Stimulated activated naive CD4-positive, alpha-beta T cell treated with Interleukin-2 at 50 U/mL for 16 hours (primary cell): ENCODE data around the gene MPZ.
"Not testable (repeated sequence)": the region's sequence is repeated elsewhere in the genome, so short reads cannot be mapped to it uniquely, and the experiment has no call there.

Experiments used
- DNase-seq: peaks from one replicate; lab custom pipeline; 2025; lab: John Stamatoyannopoulos, UW

Gene MPZ

DNA sequence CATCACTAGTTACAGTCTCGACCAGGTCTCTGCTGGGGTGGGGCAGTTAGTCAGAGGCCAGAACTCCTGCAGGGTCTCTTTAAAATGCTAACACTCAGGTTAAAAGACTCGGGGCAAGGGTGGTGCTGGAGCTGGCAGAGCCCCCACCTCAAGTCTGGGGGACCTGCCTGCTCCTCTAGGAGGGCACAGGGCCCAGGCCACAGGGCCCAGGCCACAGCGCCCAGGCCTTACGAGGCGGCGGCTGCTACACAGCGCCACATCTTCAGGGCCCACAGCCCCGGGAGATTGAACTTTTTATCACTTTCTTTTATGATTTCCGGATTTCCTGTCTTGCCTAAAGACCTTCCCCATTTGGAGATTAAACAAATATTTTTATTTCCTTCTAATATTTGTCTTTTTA, 10.4 kb downstream of the MPZ start:
- DNase-seq: no peak

DNA sequence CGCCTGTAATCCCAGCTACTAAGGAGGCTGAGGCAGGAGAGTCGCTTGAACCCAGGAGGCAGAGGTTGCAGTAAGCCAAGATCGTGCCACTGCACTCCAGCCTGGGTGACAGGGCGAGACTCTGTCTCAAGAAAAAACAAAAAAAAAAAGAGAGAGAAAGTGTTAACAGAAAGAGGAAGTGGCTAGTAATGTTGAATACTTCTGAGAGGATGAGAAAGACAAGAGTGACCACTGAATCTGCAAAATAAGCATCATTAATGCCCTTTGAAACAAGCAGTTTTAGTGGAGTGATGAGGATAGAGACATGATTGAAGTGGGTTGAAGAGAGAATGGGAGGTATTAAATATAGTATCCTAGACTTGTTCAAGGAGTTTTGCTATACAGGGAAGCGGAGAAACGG, 11.7 kb downstream of the MPZ start:
- no peak for DNase-seq

DNA sequence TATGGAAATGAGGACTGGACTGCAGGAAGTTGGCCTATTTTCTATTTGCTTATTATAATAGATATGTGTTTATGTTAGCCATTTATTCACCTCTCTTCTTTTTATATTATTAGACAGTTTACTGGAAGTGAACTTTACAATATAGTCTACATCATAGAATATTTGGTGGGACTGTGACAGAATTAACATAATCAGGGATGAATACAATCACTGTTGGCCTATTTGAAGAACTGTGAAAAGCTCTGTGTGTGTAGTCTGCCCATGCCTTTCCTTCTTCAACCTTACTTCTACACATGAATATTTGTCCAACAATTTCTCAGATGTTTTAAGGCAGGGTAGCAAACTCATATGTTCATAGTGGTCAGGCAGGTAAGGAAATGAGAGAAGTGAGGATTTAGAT, 12.4 kb downstream of the MPZ start:
- no peak for DNase-seq

DNA sequence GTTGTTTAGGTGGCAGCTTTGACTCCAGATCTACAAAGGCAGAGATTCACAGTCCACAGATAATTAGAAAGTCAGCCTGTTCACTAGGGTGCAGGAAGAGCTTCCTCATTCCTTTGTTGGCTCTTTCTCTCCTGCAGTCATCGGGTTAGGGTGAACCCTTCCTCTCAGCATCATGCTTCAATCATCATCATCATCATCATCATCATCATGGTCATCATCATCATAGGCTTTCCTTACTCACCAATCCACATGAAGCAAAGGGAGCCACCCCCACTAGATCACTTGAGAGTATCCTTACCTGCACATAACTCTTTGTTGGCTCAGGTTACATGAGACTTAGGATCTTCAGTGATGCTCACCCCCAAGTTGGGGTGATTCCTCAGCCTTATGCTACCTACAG, 19.0 kb downstream of the MPZ start:
- no peak for DNase-seq

DNA sequence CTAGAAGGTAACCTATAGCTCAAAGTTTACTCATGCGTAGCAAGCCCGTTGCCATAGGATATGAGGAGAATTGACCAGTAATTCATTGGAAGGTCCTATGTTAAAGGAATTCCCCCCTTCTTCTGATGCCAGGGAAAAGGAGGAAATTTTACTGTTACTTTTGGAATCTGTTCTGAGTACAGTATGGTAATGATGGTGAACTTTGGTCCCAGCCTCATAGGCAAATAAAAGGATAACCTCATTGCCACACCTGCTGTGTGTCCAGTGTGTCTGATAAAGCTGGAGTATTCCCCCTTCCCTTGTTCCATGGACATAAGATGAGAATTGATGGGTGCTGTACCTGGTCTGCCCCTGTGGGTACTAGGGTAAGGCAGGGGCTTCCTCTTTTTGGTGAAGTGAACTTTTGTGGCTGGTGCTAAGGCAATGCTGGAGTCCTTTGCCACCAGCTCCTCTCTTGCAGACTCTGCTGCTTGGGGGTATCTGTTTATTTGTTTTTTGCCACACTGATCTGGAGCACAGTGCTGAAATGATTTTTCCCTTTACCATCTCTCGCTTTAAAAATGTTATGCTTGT, 22.2 kb downstream of the MPZ start:
- DNase-seq: no peak

DNA sequence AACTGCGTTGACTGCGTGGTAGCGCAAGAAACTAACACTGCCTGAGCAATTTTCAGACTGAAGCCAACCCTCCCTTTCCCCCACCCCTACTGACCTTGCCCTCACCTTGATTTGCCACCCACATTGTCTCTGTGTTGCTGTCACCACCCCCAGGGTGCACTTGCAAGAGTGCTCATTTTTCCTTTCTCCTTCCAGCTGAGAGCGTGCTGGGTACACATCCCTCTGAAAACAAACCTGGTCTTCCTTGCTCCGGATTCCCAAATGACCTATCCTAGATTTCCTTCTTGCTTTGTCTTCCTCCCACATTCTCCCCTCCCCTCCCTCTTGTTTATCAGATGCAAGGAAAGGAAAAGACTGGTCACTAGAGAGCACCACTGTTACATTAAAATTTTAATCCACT, 24.2 kb downstream of the MPZ start:
- DNase-seq: no peak

DNA sequence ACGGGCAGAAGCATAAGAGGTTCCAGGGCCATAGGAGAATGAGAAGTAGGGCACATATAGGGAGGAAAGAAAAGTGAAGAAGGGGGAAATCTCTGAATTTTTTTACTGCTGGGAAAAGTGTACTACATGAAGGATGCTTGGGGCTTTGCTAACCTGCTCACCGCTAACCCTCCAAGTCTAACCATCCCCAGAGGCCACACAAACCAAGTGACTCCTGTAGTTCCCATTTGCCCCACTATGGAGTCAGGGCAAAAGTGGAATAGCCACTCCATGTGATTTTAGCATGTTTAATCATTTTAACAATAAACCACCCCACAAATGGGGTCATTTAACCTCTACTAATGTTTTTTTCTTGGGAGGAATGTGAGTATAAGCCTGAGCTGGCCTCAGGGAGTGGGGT, 24.7 kb downstream of the MPZ start:
- DNase-seq: no peak

DNA sequence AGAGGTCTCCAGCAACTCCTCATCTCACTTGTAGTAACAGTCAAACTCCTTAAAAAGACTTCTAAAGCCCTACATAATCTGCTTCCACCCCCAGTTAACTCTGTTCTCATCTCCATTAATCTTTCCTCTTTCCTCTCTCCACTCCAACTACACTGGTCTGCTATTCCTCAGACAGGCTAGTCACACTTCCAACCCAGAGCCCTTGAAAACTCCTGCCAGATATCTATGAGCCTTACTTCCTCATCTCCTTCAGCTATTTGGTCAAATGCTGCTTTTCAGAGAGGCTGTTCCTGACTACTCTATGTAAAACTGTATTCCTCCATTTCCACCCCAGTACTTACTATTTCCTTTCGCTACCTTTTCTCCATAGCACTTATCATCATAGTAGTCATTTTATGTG, 26.8 kb downstream of the MPZ start:
- DNase-seq: no peak

DNA sequence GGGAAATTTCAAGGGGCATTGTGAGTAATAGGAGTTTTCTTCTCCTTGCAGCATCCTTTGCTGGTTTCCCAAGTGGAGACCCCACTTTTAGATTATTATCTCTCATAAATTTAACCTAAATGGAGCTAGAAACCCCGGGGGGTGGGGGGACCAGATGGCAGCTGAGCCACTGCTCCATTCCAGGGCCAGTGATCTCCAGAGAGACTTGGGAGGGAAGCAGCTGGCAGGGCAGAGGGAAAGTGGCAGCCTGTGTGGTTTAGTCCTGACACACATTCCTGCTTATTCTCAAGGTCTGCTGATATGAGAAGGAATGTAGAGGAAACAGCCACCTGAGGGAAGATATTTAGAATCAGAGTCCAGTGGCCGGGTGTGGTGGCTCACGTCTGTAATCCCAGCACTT, 34.9 kb downstream of the MPZ start:
- DNase-seq: no peak

DNA sequence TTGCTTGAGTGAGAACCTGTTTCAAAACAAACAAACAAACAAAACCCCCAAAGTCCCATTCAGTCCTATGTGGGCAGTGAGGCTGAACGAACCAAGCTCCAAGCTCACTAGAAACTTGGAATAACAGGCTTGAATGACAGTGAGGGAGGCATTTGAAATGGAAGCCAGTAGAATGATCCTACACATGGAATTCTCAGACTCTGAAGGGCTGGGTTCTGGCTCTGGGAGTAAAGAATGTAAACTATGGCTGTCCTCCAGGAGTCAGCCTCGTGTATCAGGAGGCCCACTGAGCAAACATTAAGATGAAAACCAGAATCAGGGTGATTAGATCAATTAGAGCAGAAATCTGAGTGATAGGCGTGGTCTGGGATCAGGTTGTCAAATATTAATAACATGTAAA, 36.4 kb downstream of the MPZ start:
- no peak for DNase-seq

DNA sequence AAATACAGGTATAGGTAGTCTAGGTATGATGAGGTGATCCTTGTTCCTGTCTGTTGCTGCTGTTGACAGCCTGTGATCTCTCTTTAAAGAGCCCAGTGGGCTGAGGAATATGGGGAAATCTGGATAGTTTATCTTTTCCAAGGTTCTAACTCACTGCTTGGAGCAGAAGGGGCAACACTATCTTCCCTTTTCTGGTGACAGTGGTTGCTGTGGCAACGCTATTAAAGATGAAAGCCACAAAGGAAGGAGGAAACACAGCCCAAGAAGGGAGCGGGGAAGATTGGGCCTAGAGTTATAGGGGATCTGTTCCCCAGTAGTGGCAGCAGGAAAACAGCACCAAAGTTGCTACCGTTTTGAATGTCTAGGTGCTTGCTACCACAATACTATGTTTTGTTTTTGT, 42.4 kb downstream of the MPZ start:
- no peak for DNase-seq

DNA sequence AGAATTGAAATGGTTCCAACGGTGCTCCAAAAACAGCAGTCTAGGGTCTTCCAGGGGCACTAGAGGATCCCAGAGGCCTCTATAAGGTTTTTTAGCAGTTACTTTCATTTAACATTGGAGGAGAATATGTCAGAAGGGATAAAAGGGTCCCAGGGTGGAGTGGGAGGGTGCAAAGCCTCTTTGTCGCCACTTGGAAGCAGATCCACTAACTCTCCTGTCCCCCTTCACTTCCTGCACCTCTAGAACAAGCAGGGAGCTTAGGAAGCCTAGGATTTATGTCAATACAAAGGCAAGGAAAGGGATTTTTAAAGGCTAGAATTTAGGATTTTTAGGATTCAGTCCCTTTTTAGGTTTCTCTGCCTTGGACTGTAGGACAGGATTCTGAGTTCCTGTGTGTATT, 42.9 kb downstream of the MPZ start:
- DNase-seq: no peak

DNA sequence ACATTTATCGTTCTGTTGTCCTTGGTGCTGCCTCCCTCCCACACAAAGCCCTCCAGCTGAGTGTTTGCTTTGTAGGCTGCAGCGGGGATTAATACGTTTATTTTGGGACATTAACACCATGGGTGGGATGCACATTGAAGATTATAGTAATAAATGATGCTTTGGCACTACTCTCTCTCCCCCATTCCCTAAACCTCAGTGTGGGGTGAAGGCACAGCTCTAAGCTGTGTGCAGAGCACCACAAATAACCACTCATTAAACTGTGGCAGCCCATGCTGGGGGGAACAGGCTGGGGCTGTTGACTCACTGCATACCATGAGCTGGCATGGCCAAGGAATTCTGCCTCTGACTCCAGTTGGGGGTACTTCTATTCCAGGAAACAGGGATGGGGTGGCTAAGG, 43.6 kb downstream of the MPZ start:
- DNase-seq: no peak

DNA sequence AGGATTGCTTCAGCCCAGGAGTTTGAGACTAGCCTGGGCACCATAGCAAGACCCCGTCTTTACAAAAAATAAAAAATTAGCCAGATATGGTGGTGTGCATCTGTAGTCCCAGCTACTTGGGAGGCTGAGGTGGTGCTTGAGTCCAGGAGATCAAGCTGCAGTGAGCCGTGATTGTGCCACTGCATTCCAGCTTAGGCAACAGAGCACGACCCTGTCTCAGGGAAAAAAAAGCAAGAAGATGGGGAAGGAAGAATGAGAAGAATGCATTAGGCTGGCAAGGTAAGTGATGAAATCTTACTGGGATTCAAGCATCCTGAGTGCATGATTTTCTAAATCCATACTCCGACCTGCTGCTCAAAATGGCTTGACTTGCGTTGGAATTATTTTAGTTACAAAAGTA, 44.5 kb downstream of the MPZ start:
- no peak for DNase-seq

DNA sequence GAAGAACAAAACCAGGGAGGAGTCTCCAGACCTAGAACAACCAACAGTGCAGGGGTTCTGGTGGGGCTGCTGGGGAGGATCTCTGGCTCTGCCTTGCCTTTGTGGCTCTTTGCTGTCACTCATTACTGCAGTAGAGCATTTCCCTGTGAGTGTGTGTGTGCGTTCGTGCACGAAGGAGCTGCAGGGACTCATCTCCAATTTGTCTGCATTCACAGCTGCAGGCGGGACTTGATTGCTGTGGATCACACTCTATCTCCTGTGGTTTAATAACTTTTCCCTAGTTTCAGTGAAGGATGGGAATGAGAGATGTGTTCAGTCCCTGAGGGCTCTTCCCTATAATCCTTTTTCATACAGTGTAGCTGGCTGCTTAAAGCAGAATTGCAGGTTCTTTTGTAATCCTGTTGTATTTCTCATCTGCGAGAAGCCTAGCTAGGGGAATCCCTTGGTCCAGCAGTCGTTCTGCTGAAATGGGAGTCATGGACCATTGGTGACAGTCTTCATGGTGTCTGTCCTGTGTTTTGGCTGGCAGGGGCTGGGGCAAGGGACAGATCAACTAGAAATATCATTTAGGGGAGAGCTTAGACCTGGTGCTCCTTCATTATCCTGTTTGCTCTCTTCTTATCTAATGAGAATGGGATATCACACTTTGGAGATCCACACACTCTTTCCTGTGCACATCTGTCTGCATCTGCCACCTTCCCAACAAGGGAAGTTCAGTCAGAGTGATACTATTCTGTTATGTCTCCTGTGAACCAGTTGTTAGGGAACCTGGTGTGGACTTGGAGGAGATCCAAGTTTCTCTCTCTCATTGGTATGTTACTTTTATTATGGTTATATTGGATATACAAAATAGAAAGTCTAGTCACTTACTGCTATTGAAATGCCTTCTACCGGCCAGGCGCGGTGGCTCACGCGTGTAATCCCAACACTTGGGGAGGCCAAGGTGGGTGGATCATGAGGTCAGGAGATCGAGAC, 48.2 kb downstream of the MPZ start:
- DNase-seq: no peak

DNA sequence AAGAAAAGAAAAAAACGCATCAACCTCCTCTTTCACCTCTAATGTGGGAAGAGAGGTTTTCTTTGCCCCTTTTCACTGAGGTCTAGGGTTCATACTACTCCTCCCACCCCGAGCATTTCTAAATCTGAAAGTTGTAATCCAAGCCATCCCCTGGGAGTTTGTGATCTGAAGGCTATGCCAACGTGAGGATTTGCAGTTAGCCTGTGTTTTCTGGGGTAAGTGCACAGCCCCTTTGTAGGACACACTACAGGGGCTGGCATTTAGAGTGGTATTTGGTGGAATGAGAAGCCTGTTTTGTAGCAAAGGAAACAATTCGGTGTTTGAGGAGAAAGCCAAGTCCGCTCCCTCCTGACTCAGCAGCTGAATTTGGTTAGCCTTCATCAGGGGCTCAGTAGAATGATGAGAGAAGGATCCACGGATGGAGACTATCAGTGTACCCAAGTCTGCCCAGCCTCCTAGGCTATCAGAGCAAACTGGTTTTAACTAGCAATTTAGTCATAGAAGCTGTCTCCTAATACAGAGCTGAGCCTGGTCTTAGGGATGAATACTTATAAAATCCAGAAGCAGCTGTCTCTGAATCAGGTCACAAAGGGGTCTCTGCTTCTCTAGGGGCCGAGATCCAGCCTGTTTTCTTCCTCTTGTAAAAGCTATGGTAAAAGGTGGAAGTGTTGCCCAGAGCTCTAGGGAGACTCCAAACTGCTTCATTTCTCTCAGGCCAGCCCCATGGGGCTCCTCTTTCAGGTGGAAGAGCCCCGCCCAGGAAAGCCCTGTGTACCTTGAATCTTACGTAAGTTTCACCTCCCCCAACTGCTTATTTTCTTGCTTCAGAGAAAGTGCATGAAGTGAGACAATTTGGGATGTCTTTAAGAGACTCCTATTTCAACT, 49.1 kb downstream of the MPZ start:
- no peak for DNase-seq

DNA sequence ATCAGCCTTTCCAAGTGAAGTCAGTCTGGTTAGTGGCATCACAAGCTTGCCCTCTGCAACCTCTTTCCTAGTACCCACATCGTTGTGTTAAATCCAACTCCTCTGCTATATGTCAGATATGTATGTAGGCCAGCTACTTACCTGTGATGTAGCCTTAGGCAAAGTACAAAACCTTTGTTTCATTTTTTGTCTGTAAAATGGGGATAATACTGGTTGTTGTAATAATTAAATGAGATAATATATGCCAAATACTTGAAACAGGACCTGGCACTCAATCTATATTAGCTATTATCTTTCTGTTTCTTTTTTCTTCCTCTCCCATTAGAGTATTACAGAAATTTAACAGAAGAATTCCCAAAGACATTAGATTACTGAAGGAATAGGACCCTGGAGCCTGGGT, 50.0 kb downstream of the MPZ start:
- DNase-seq: no peak

DNA sequence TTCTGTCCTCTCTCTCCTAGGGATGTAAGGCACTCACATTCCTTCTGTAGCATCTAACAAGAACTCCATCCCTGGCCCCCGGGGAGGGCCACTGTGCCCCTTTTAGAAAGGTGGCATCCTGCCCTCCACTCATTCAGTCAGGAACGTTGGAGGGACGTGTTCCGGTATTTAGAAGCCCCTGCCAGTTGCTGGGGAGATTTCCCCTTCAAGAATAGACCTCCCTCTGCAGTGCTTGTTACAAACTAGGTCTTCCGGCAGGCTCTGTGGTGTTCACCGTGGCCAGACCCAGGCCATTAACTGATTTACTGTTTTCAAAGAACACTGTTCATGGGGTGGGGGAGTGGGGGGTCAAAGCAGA, 50.4 kb downstream of the MPZ start:
- no peak for DNase-seq

DNA sequence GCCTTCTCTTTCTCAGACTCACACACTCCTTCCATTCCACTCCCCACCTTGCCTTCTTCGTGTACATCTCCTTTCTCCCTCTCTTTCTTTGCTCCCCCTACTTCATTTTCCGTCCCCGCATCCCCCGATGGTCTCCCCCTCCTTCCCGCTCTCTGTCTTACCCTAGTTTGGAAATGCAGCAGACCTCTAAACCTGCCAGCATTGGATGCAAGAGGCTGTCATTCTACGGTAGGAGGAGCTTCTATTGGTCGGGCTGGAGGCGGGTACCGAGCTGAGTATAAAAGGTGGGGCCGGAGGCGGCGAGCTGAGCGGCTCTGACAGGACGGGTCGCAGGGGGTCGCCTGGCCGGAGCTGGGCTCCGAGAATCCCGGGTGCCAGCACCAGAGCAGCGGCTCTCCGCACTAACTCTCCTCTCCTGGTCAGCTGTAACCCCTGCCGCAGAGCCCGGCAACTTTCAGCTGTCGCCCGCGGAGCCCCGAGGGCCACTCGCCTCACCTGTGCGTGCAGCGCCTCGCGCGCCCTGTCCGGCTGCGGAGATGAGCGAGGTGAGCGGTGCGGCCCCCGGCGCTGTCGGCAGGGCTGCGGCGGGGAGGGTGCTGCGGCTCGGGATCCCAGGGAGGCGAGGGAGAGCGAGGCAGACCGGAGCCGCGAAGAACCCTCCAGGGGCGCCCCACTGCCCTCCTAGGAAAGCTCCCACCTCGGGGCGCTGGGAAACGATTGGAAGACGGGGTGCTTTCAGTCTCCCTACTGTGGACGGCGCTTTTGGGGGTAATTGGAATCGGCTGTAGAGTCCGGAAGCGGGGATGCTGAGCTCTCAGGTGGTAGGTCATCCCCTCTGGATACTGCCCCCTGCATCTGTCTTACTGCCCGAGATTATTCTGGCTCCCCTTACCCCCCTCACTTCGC, 51.1 kb downstream of the MPZ start, which contains the start of gene PCP4L1:
Gene PCP4L1, plus strand, starts transcription at position 307 of the 906 bp plus-strand sequence. Its CDS starts 230 bp downstream, at position 537.
- DNase-seq: no peak

DNA sequence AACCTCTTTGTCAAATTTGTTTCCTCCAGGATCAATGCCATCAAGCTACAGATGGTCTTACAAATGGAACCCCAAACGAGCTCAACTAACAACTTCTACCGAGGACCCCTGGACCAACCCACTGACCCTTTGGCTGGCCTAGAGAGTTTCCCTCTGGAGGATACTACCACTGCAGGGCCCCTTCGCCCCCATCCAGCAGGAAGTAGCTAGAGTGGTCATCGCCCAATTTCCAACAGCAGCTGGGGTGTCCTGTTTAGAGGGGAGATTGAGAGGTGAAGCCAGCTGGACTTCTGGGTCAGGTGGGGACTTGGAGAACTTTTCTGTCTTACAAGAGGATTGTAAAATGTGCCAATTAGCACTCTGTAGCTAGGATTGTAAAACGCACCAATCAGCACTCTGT, 52.7 kb downstream of the MPZ start:
- not testable (repeated sequence) for DNase-seq

DNA sequence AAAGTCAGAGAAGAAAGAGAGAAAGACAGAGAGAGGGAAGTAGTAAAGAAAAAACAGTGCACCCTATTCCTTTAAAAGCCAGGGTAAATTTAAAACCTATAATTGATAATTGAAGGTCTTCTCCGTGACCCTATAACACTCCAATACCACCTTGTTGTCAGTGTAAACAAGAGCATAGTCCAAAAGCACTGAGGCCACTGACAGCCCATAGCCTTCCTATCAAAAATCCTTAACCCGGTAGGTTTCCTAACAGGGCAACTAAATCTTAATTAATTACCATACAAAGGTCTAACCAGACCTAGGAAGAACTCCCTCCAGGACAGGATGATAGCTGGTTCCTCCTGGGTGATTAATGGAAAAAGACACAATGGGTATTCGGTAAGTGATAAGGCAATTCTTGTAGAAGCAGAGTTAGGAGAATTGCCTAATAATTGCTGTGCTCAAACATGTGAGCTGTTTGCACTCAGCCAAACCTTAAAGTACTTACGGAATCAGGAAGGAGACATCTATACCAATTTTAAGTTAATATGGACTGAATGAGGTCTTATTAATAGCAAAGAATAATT, 53.7 kb downstream of the MPZ start:
- DNase-seq: not testable (repeated sequence)
